NCI-H748 (cell line): ENCODE measurements around the gene TMC5.
A peak's percentile ranks its signal among the peaks of the same experiment; 100 is the strongest.
"Not testable (repeated sequence)": the region's sequence is repeated elsewhere in the genome, so short reads cannot be mapped to it uniquely, and the experiment has no call there.

Experiments used
- DNase-seq: peaks from one replicate; lab custom pipeline; 2025; ENCODE audit not compliant: unreplicated experiment; lab: John Stamatoyannopoulos, UW

The TMC5 gene

DNA sequence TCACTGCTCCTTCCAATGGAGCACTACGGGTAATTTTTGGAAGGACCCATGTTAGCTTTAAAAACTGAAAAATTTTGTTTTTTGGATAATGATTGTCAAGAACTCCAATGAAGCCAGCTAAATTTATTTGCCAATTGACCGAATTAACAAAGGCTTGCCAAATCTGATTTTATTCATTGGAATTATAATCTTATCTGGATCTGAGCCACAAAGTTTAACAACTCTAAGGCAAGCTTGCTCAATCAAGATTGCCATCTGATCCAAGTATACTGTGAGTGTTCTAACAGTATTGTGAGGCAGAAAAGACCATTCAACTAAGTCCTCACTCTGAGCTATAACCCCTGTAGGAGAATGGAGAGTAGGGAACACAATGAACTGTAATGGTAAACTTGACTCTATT lies 20.3 kb upstream of the TMC5 start:
- not testable (repeated sequence) for DNase-seq

DNA sequence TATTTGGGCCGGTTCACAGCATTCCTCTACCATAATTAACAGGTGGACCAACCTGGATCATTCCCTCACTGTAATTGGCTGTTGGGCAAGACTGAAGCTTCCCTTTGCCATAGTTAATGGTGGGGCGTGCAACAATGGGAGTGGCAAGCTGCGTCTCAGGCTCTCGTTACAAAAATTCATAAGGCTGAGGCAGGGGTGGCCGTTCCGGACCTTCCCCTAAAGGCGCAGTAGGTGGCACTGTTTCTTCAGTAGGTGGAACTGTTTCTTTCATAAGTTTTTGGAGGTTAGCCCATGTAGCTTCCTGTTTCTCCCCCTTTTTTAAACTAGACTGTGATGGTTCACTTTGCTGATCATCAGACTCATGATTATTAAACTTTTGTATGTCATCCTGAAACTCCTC lies 17.0 kb upstream of the TMC5 start:
- DNase-seq: peak; percentile 27

DNA sequence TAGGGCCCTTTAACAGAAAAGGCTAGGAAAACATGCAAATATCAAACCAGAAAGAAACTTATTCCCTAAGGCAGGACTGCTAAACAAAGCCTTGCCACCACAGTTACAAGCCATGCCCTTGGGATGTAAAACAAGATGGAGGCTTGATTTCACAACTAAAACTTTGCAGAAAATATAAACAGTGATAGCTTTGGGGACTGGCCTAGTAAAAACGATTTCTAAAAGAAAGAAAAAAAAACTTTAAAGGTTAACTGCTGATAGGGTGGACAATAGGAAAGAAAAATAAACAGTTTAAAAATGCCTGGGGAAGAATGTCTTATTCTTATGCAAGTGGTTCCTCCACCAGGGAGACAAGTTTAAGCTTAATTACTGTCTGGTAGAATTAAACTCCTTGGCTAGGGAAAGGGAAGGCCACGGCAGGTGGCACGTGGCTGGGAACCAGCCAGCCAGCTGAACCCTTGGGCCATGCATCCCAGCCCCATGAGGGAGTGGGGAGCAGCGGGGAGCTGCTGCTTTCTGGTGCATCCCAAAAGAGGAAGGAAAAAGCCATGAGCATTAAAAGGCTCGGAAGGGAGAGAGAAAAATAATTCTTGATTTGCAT lies 10.7 kb upstream of the TMC5 start:
- no peak for DNase-seq

DNA sequence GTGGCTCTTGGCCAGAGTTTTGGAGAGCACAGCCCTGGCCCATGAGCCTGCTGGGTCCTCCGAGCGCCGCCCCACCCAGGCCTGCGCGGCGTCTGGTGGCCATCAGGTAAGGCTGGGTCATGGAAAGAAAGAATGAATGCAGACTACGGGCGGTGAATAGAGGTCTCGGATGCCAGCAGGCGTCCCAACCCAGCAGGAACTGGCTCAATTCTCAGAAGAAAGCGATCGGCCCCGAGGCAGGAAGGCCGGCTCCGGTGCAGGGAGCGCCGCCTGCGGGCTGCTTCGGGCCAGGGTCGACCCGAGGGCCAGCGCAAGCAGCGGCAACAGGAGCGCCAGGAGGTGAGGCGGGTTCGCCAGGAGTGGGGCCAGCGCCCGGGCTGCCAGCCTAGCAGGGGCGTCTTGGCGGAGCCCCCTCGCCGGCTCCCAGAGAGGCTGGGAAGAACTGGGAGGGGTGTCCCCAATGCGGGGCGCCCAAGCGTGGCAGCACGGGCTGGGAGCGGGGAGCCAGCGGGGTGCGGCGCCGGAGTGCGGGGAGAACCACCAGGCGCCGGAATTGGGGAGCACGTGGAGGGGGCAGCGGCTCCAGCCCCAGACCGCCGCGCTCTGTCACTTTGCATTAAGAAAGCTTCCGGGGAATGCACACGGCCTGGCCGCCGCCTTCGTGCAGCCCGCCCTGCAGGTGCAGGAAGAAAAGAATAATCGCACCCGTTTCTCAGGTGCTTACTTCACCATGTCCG lies 7.1 kb upstream of the TMC5 start:
- peak; percentile 49 for DNase-seq

DNA sequence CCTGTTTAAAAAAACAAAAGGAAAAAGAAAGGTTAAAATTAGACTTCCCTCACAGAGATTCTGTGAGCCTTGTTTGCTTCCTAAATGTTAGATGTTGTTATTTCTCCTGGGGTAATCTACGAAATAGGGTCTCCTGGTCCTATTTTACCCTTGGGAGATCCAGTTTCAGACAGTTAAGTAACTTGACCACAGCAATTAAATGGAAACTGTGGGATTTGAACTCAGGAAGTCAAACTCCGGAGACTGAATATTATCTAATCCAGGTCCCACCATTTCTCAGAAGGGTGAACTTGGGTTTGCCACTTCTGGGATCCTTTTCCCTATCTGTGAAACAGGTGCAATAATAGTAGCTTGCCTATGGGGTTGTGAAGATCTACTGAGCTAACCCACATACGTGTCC lies 6.4 kb upstream of the TMC5 start:
- no peak for DNase-seq

DNA sequence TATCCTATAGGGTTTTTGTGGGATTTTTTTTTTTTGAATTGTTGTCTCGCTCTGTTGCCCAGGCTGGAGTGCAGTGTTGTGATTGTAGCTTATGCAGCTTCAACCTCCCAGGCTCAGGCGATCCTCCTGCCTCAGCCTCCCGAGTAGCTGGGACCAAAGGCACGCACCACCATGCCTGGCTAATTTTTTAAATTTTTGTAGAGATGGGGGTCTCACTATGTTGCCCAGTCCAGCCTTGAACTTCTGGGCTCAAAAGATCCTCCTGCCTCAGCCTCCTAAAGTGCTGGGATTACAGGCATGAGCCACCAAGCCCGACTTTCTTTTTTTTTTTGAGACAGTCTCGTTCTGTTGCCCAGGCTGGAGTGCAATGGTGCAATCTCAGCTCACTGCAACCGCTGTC lies 5.6 kb upstream of the TMC5 start:
- DNase-seq: not testable (repeated sequence)

DNA sequence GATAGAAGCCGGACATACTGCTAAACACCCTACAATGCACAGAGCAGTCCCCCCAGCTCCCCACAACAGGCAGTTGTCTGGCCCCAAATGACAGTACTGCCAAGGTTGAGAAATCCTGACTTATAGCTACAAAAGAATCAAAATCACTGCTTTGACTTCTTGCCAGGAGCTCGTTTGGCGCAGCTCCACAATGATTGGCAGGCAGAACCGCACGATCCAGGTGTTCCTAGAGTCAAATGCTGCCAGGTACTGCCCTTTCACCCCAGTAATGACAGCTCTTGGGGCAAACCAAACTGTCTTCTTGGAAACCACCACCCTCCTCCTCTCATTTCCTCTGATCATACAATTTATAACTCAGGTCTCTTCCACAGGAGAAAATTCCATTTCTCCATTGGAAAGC lies 2.2 kb upstream of the TMC5 start:
- DNase-seq: no peak

DNA sequence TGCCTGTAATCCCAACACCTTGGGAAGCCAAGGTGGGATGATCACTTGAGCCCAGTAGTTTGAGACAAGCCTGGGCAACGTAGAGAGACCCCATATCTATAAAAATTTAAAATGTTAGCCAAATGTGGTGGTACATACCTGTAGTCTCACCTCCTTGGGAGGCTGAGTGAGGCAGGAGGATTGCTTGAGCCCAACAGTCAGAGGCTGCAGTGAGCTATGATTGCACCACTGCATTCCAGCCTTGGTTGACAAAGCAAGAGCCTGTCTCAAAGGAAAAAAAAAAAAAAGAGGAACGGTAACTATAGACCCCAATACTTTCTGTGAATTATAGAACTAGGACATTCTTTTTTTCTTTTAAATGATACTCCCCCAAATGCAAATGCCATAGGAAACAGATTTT lies 1.8 kb upstream of the TMC5 start:
- no peak for DNase-seq

DNA sequence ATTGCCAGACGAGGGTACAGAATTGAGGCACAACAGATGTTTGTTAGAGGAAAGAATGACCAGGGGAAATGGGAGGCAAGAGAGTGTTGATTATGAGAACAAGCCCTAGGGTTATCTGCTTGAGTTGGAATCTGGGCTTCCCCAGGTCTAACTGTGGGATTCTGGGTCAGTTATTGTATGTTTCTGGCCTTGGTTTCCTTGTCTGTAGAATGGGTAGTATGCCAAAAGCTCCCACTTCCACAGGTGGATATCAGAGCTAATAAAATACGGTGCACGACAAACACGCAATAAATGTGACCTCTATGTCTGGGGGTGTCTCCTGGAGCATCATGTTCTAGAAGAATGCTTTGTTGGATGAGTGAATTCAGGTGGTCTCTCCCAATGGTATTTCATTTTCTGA lies 517 bp downstream of the TMC5 start:
- DNase-seq: no peak

DNA sequence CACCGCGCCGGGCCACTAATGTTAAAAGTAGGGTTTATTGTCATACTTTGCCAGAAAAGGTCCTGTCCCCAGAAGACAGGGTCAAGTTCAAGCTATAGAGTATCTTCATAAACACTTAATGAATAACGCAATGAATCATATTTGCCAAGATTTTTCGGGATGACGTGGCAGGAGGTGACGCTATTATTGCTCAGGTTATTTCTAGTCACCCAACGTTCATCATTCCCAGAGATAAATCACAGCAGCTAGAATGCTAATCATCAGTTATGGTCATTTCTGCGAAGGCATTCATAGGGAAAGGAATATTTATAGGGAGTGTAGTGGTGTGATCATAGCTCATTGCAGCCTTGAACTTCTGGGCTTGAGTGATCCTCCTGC lies 2.0 kb downstream of the TMC5 start:
- DNase-seq: no peak

DNA sequence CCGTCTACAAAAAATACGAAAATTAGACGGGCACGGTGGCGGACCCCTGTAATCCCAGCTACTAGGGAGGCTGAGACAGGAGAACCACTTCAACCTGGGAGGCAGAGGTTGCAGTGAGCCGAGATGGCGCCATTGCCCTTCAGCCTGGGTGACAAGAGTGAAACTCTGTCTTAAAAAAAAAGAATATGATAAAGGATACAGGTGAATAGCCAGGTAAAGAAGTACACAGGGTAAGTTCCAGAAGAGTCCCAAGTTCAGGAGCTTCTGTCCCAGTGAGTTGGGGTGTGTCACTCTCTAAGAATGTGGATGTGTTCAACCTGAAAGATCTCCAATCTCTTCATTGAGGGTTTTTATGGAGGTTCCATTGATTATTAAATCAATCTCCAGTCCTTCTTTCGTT lies 6.8 kb downstream of the TMC5 start:
- no peak for DNase-seq

DNA sequence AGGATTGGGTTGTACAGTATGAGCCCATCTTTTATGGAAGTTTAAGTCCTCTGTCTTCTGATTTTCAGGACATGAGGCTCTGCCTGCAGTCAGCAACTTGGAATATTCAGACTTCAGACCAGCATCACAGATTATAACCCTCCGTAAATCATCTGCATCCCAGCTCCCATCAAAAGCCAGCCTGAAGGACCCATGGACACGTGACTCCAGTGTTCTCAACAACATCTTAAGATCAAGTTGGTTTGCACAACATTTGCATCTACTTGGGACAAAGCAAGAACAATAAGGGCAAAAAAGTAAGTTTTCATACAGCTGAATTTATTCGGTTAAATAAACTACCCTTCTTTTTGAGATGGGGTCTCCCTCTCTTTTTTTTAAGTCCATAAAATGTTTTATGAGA lies 12.7 kb downstream of the TMC5 start:
- DNase-seq: no peak

DNA sequence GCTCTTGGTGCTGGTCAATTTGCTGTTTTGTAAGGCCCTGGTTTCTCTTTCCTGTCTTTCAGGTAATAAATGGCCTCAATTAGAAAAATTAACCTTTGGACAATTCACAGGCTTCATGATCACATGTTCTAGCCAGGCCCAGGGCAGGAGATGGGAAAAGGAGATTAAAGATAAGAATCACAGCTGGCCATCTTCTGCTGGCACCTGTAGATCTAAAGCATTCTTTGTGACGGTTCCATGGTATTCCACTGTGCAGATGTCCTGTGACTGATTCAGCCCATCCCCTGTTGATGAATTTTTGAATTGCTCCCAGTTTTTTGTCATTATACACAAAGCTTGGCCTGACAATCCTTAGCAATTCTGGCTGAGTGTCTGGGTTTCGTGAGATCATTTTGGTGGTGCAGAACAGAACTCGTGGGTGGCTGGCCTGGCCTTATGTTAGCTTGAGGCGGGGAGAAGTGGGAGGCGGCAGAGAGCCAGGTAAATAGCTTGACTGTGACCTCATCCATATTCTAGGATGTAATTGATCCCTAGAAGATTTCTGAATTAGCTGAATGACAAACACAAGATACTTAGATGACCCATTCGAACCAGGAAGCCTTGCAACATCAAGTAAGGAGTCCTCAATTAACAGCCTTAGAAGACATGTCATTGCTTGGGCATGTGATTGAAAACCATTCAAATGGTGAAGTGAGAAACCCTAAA lies 14.1 kb downstream of the TMC5 start:
- no peak for DNase-seq

DNA sequence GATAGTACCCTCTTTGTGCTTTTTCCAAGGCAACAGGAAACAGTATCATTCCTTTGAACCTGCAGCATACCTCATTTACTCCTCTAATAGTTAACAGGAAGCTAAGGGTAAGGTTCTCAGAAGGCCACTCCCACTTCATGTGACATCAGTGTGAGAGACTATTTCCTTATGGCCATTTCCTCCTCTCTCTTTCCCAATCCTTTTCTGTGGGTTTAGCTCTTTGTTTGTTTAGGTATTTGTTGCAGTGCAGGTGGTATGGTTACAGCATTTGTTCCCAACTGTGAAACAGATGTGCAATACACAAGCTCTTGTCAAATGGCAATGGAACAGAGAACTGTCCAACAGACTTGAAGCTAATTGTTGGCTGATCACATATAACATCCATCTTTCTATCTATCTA lies 14.7 kb downstream of the TMC5 start:
- peak; percentile 59 for DNase-seq

DNA sequence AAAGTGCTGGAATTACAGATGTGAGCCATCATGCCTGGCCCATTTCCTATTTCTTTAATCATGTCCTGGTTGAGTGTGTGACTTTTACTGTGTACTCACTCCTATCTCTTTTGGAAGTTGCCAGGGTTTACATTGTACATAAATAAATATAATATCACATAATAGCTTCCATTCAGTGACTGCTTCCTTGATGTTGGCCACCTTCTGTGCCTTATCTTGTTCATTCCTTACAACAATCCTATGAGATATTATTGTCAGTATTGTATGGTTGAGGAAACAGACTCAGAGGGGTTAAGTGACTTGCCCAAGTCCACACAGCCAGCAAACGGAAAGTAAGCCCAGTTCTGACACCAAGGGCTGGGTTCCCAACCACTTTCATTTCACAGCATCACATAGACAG lies 16.9 kb downstream of the TMC5 start:
- DNase-seq: no peak

DNA sequence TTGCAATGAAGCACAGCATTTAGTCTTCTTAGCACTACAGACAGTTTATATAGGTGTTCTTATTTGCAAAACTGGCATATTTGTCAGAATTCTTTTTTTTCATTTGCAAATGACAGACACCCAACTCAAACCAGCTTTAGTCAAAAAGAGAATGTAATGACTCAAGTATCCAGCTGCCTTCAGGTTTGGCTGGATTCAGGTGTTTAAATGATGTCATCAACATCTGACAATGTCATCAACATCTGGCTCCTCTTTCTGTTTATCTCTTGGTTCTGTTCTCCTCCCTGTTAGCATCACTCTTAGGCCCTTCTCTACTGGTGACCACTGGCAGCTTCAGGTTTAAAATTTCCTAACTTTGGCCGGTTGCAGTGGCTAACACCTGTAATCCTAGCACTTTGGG lies 18.9 kb downstream of the TMC5 start:
- no peak for DNase-seq

DNA sequence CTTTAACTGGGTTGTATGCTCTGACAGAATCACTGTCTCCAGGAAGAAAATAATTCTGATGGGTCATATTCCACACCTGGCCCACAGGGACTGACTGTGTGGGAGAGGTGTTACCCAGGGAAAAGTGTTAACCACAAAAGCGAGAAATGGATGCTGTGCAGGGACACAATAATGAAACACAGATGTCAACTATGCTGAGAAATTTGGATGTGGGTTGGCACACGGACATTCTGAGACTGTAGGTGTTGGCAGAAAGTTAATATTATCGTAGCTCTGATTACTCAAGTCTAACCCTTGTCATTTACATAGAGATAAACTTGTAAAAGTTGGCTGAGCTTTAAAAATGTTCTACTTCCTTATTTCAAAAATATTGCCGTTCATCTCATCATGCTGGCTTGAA lies 19.6 kb downstream of the TMC5 start:
- DNase-seq: no peak

DNA sequence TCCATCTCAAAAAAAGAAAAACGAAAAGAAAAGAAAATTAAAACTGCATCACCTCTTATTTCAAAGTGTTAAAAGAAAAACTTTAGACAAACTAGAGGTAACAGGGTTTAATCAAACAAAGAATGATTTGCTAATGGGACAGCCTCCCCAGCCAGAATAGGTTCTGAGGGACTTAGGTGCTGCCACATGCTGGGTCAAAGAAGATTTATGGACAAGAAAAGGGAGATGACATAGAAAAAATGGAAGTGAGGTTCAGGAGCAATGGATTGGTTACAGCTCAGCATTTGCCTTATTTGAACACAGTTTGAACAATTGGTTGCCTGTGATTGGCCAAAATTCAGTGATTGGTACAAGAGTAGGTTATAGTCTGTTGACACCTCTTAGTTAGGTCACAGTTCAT lies 21.1 kb downstream of the TMC5 start:
- no peak for DNase-seq

DNA sequence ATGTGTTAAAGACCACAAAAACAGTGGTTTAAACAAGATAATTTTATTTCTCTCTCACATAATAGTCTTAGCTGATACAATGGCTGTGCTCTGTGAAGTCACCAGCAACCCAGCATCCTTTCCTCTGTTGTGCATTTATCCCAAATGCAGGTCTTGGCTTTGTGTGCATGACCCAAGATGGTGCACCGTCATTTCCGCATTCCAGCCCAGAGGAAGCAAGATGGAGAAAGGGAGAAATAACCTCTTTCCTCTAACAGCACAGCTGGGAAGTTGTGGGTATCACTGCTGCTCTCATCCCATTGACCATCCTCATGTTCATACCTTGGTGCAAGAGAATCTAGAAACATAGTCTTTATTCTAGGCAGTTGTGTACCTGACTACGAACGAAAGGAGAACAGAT lies 21.8 kb downstream of the TMC5 start:
- no peak for DNase-seq

DNA sequence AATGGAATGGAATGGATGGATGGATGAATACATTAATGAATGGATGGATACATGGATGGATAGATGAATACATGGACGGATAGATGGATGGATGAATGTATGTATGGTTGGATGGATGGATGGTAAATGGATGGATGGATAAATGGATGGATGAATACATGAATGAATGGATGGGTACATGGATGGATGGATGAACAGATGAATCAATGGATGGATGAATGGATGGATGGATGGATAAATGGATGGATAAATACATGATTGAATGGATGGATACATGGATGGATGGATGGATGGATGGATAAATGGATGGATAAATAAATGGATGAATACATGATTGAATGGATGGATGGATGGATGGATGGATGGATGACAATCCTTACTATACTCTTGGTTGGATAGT lies 26.0 kb downstream of the TMC5 start:
- DNase-seq: no peak

DNA sequence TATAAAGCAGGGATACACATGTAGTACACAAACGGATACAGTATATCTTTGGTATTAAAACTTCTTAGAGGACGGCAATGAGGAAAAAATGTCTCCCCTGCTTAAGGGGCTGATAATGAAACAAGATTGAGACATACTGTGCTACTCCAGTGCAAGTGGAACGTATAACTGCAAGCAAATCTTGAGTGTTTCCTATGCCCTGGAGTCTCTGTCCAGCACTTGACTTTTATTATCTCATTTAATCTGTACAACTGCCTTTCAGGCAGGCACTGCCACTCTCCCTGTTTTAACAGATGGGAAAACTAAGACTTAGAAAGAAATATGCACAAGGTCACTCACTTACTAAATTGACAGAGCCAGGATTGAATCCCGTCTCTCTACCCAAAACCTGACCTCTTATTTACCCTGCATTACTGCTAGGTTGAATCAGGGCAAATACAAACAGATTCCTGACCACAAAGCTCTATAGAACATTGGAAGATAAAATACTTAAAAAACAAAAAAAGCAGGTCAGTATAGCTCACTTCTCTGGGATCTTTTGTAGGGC lies 28.7 kb downstream of the TMC5 start:
- DNase-seq: no peak

DNA sequence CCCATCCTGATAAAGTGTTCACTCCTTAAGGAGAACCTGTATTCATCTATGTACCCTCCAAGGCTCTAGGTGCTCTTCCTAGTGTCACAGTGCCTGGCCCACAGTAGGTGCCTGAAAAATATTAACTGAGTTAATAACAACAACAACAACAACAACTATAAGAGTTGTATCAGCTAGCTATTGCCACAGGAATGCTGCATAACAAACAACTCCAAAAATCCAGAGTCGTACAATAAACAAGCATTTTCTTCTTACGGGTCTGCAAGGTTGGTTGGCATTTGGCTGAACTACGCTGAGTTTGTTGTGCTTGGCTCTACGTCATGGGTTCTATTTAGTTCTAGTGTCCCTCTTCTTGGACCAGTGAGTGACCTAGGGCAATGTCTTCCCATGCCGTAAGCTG lies 29.2 kb downstream of the TMC5 start:
- DNase-seq: no peak
